UCSD-AML1 (cell line): ENCODE measurements around the gene ASB6.

Experiments
- DNase-seq: peaks from one replicate; lab custom pipeline; 2025; ENCODE audit not compliant: unreplicated experiment; lab: John Stamatoyannopoulos, UW

ASB6 gene

DNA sequence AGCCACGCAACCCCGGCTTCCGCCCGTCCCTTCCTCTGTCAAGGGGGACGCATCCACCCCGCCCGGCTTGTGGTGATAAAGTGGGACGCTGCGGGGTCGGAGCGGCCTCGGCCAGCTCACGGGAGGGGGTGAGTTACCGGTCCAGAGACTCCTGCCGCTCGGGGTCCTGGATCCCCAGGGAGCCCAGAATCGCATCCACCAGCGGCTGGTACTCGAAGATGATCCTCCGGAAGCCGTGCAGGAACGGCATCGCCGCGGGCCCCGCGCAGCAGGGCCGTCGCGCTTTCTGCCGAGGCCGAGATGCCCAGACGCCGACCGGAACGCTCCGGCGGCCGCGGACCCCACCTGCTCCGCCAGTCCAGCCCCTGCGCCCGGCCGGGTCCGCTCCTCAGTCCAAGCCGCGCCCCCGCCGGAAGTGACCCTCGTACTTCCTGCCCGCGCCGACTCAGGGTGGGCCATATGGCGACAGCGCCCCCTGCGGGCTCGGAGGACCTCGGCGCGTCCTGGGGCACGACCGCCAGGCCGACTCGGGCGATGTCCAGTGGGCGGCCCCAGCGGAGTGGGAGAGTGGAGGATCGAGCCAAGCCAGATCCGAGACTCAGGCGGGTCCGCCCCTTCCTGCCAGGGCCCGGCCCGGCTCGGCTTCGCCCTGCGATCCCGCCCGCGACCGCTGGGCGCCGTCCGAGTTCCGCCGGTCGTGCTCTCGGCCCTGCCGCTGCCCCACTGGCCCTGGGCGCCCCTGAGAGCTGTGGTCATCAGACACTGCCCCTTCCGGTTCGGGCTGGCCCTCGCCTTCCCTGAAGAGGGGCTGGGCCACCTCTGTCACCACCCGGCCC, at the start of gene ASB6:
TSS of gene ASB6 (minus strand) at position 402 of the 836 bp plus-strand sequence. CDS start at position 250, 152 bp downstream.
- DNase-seq: peak; percentile 99

DNA sequence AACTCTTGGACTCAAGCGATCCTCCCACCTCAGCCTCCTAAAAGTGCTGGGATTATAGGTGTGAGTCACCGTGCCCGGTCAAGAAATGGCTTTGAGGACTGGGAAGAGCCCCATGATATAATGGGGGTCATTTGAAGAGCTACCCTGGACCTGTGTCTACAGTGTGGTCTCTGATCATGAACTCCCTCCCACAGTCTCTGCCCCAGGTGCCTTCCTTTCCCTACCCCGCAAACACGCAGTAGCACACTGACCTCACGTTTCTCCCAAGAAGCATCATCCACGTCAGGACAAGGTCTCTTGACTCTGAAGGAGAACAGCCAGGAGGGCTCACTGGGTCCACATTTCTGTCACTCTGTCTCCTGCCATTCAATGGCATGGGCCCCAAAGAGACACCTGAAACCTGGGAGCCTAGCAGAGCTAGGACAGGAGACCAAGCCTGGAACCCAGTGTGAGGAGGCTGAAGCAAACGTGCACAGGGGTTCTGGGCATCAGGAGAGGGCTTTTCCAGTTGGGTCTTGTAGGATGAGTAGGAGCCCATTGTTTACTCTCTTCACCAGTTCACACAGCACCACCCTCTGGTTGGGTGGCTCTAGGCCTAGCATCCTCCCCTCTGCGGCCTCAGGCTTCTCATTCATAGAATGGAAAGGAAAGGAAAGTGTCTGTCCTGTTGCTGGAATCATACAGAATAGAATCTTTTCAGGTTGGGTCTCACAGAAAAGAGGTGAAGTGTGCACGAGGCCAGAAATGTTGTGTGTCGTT, 46.5 kb upstream of the ASB6 start:
- no peak for DNase-seq

DNA sequence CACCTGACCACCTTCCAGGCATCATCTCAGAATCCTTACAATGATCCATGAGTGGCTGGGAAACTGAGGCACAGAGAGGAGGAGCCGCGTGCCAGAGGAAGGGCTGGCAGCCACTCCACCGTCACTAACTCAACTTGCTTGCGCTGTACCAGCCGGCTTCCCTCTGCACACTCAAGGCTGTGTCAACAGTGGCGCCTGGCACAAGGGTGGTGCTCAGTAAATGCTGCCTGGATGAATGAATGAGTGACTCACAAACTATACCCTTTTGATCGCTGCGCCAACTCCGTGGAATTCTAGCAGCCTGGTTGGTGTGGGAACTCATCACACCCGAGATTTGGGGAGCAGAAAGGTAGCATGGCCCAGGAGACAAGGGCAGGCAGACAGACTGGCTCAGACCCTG, 45.4 kb upstream of the ASB6 start:
- no peak for DNase-seq

DNA sequence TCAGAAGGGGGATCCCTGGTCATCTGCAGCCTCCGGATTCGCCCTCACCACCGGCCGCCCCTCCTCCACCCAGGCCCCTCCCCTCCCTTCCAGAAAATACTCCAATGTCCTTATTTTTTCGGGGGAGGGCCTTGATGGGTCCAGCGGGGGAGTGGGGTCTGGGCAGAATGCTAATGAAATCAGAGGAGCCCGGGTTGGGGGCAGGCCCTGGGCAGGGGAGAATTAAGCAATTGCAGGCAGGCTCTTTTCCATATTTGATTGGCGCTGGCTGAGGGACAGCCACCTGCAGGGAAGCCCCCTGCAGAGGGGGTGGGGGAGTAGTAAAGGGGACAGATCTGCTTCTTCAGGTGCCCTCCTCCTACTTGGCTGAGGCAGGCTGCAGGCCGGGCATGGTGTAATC, 44.8 kb upstream of the ASB6 start:
- no peak for DNase-seq

- DNase-seq: no peak
These were observed 43.9 kb upstream of the ASB6 start for GRCh38 chr9:129685933-129686259.

DNA sequence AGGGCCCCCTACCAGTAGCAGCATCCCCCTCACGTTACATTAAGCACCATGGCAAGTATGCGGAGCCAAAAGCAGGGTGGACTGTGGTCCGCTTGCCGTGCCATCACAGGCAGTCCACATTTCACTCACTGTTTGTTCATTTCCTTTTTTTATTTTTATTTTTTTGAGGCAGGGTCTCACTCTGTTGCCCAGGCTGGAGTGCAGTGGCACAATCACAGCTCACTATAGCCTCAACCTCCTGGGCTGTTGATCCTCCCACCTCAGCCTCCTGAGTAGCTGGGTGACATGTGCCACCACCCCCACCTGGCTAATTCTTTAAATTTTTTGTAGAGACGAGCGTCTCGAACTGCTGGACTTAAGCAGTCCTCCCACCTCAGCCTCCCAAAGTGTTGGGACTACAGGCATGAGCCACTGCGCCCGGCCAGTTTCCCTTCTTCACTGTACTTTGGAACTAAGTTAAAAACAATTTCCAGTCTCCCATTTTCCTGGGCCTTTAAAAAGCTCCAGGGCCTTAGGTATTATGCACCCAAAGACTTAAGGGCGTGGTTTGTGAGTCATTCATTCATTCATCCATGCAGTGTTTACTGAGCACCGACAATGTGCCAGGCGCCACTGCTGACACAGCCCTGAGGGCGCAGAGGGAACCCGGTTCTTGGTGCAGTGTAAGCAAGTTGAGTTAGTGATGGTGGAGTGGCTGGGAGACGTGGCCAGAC, 43.4 kb upstream of the ASB6 start:
- no peak for DNase-seq

- no peak for DNase-seq
These were observed 40.4 kb upstream of the ASB6 start for GRCh38 chr9:129682381-129682780.

DNA sequence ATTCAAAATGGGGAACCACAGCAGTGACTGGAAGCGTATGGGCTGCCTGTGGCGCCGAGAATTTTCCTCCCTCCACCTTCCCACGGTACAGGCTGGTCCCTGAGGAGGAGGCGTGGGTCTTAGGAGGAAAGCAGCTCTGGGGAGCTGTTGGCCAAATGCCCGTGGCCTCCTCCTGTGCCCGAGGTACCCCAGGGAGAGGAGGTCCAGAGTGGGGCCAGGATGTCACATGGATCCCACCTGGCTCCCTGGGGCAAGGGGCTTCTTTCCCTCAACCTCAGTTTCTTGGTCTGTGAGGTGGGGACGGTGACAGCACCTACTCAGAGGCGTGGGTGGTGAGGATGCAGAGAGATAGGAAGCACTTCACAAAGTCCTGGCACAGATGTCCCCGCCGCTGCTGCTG, 40.0 kb upstream of the ASB6 start:
- no peak for DNase-seq

DNA sequence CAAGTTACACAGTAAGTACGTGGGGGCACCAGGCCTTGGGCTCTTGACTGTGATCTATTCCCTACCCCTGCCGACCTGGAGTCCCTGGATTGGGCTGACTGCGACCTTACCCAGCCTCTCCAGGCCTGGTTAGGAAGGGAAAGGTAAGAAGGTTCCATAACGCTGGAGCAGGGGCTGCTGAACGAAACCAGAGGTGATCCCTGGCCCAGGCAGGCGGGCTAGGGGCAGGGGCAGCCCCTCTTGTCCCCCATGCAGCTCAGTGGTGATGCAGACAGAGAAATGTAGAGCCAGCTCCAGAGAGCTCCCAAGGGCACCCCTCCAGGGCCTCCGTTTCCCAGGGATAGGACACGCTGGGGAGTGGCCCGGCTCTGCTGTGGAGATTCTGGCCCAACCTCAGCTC, 37.6 kb upstream of the ASB6 start:
- DNase-seq: no peak

DNA sequence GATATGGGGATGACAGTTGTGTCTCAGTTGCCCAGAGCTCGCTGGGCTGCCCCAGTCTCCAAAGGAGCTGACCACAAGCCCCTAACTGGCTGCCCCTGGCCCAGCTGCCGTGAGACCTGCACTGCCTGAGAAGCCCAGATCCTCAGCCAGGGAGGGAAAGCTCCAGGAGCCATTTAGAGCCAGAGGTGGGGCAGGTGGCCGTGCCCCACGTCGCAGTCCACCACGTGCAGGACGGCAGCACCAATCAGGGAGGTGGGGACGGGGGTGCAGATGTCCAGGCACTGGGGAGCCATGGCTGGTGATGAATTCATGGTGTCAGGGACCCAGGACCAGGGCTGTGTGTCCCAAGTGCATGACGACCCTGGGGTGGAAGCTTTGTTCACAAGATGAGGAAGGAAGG, 36.9 kb upstream of the ASB6 start:
- DNase-seq: no peak

DNA sequence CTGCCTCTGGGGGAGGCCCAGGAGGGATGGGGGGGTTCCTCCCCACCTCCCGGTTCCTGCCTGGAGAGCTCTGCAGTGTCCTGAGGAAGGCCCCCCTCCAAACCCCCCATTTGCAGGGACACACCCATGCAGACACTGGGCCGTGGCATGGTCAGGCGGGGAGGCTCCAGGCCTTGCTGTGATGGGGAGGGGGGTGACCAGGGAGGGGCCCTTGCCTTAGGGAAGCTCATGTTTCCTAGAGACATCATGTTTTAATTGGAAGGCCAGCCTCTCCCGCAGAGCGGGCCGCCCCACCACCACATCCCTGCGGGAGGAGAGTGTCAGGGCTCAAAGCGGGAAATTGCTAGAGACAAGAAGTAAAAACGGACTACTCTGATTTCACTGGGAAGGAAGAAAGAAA, 35.5 kb upstream of the ASB6 start:
- no peak for DNase-seq

GRCh38 chr9:129676975-129677374, 35.0 kb upstream of the ASB6 start:
- DNase-seq: no peak

DNA sequence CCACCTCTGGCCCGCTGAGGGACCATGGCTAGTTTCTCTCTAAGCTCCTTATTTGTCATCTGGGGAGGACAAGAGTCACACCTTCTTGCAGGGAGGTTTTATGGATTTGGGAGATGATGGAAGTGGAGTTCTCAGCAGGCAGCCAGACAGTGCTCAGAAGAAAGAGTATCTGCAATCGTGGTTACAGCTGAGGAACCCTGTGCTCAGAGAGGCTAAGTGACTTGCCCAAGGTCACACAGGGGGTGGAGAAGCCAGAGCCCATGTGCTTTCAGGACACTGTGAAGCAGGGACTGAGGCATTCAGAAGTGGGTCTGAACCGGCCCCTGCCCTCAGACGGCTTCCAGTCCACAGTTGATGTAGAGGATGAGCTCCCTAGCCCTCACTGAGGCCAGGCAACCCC, 34.3 kb upstream of the ASB6 start:
- no peak for DNase-seq

- DNase-seq: no peak
These were observed 33.7 kb upstream of the ASB6 start for GRCh38 chr9:129675620-129676019.

- no peak for DNase-seq
These were observed 32.3 kb upstream of the ASB6 start for GRCh38 chr9:129674229-129674628.

- no peak for DNase-seq
These were observed 31.7 kb upstream of the ASB6 start for GRCh38 chr9:129673602-129674001.

DNA sequence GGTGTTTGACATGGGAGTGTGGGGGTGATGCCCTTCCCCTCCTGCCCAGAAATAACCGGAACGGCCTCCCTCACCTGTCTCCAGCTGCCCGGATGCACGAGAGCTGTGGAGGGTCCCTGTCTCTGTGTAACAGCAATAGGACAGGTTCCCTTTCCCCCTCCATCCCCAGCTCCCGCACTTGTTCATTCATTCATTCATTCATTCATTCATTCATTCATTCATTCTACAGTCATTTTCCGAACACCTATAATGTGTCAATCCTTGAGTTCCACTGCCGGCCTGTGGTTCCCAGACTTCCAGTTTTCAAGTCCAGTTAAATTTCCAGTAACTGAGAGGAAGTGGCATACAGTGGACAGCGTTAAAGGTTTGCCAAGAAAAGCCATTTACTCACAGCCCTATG, 30.8 kb upstream of the ASB6 start:
- DNase-seq: no peak

GRCh38 chr9:129671519-129671918, 29.6 kb upstream of the ASB6 start:
- no peak for DNase-seq

DNA sequence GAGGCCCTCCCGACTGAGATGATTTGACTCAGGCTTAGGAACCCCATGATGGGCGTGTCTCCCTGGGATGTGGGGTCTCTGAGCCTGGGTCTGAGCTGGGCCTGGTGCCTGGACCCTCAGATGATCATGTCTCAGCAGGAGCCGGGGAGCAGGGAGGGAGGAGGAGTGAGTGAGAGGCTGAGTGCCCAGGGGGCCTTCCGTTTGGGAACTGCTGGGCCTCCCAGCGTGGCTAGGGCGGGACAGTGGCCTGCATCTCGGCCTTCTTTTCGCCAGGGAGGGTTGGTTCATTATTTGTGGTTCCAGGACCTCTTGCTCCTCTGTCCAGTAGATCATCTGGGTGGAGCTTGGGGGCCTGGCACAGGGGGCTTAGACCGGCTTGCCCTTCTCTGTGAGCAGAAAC, 29.1 kb upstream of the ASB6 start:
- DNase-seq: no peak

GRCh38 chr9:129669946-129670345, 28.0 kb upstream of the ASB6 start:
- no peak for DNase-seq

DNA sequence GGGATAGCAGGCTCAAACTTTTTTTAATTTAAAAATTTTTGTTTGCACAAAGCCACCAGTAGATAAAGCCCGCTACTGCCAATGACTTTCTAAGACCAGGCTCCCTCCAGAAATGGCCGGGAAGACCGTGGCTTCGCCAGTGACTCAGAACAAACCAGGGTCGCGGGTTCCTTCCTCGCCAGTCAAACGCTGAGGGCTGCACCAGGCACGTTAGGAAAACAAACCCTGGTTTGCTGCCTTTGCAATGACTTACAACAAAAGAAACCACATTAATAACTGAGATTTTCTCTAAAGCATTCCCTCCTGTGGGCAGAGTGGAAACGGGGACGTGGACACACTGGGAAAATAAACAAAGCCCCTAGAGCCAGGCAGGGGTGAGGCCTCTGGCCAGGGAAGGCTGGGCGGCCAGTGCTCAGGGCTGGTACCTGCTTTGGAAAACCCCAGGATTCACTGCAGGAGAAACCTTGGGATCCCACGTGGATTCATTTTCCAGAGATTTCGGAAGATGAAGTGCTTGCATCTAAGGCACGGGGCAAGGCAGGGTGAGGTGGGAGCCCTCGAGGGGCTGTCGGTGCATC, 27.3 kb upstream of the ASB6 start:
- DNase-seq: no peak

- DNase-seq: no peak
These were observed 25.9 kb upstream of the ASB6 start for GRCh38 chr9:129667850-129668249.
